CD14-positive monocyte (primary cell): ENCODE data around the gene DHRS1. TPM values are rescaled to one million over a fixed set of nuclear protein-coding genes. Genes with fewer than 3 reads are reported as not detected.

Experiments used
- DNase-seq, 3 donors: peaks; one replicate each; pipeline ENCODE4 v3.0.0-alpha.2; 2011 to 2022
- H2AFZ ChIP-seq: 2 replicates; pipeline ENCODE4 v1.6.0; 2012; ENCODE audit warnings: mild to moderate bottlenecking, low read depth, low read length, inconsistent platforms; ENCODE audit not compliant: insufficient read depth, poor library complexity, severe bottlenecking
- H3K27ac ChIP-seq, 2 donors: 1 replicate in 1 of 2; 2 replicates in 1 of 2; pipeline ENCODE4 v1.5.1; 2012 to 2013; ENCODE audit warnings: low read length in 2 of 2, control low read depth in 1 of 2, inconsistent platforms in 1 of 2, low read depth in 1 of 2, mild to moderate bottlenecking in 1 of 2
- H3K27me3 ChIP-seq, 2 donors: one replicate each; pipeline versions ENCODE4 v1.6.0 to v1.6.1; 2011 to 2013; ENCODE audit warnings: low read length in 2 of 2; ENCODE audit not compliant: control insufficient read depth in 2 of 2, insufficient read depth in 2 of 2
- H3K36me3 ChIP-seq, 2 donors: replicated peaks in 1 of 2; 1 replicate in 1 of 2; 2 replicates in 1 of 2; pipeline versions ENCODE4 v1.5.1 to v1.6.1; 2012 to 2013; ENCODE audit warnings: low read length in 2 of 2, control low read depth in 1 of 2, inconsistent platforms in 1 of 2, mild to moderate bottlenecking in 1 of 2; ENCODE audit not compliant: insufficient read depth in 2 of 2, control insufficient read depth in 1 of 2
- H3K4me1 ChIP-seq, 2 donors: 1 replicate in 1 of 2; 2 replicates in 1 of 2; pipeline versions ENCODE4 v1.5.1 to v1.6.1; 2012 to 2013; ENCODE audit warnings: low read length in 2 of 2, control low read depth in 1 of 2, inconsistent platforms in 1 of 2, mild to moderate bottlenecking in 1 of 2, moderate library complexity in 1 of 2; ENCODE audit not compliant: insufficient read depth in 2 of 2, control insufficient read depth in 1 of 2
- H3K4me2 ChIP-seq: replicated peaks from 2 replicates; pipeline ENCODE3; 2012; ENCODE audit warnings: low read length, moderate library complexity, mild to moderate bottlenecking; ENCODE audit not compliant: poor library complexity, severe bottlenecking; ENCODE audit errors: extremely low read depth
- H3K4me3 ChIP-seq, 3 experiments: fragments of 200-600 bp in 1 of 3; sonication (generic) in 1 of 3; replicated peaks in 1 of 3; 1 replicate in 2 of 3; 2 replicates in 1 of 3; pipeline ENCODE4 v1.5.1; 2011 to 2013; ENCODE audit warnings: low read length in 3 of 3, mild to moderate bottlenecking in 3 of 3, control low read depth in 2 of 3, low read depth in 2 of 3, inconsistent platforms in 1 of 3, moderate library complexity in 1 of 3
- H3K79me2 ChIP-seq: 2 replicates; pipeline ENCODE4 v1.6.0; 2012; ENCODE audit warnings: mild to moderate bottlenecking, control low read depth, inconsistent platforms, low read length, moderate library complexity; ENCODE audit not compliant: insufficient read depth
- H3K9ac ChIP-seq: 2 replicates; pipeline ENCODE4 v1.6.0; 2017; ENCODE audit warnings: low read length, mild to moderate bottlenecking; ENCODE audit not compliant: insufficient read depth, poor library complexity, severe bottlenecking
- H3K9me3 ChIP-seq, 2 donors: replicated peaks in 1 of 2; 1 replicate in 1 of 2; 2 replicates in 1 of 2; pipeline versions ENCODE4 v1.5.1 to v1.6.1; 2012 to 2013; ENCODE audit warnings: low read length in 2 of 2, control low read depth in 1 of 2; ENCODE audit not compliant: control insufficient read depth in 1 of 2, insufficient read depth in 1 of 2
- H4K20me1 ChIP-seq: 2 replicates; pipeline ENCODE4 v1.6.0; 2012; ENCODE audit warnings: mild to moderate bottlenecking, low read length, control low read depth, moderate library complexity; ENCODE audit not compliant: insufficient read depth
- H3K27ac Mint-ChIP-seq, 7 donors: one replicate each; pipeline ENCODE4 v1.8.0; 2020; ENCODE audit warnings: mild to moderate bottlenecking in 7 of 7, mixed read lengths in 7 of 7, moderate library complexity in 6 of 7, inconsistent platforms in 2 of 7
- H3K27me3 Mint-ChIP-seq, 3 donors: one replicate each; pipeline ENCODE4 v1.8.0; 2021 to 2022; ENCODE audit warnings: low read depth in 3 of 3, mild to moderate bottlenecking in 3 of 3, mixed read lengths in 3 of 3, moderate library complexity in 3 of 3, inconsistent platforms in 1 of 3
- H3K36me3 Mint-ChIP-seq, 2 donors: one replicate each; pipeline ENCODE4 v1.8.0; 2020; ENCODE audit warnings: mixed read lengths in 2 of 2, inconsistent platforms in 1 of 2, mild to moderate bottlenecking in 1 of 2
- H3K4me1 Mint-ChIP-seq: one replicate; pipeline ENCODE4 v1.8.0; 2020; ENCODE audit warnings: mild to moderate bottlenecking, mixed read lengths
- H3K4me3 Mint-ChIP-seq, 2 donors: one replicate each; pipeline ENCODE4 v1.8.0; 2020; ENCODE audit warnings: mild to moderate bottlenecking in 2 of 2, mixed read lengths in 2 of 2, moderate library complexity in 1 of 2
- H3K9me3 Mint-ChIP-seq, 7 donors: one replicate each; pipeline ENCODE4 v1.8.0; 2020 to 2022; ENCODE audit warnings: mixed read lengths in 7 of 7, mild to moderate bottlenecking in 6 of 7, moderate library complexity in 6 of 7, inconsistent platforms in 2 of 7
- CTCF ChIP-seq: fragments of 200-600 bp; IDR thresholded peaks from one replicate; pipeline ENCODE4 v1.8.0; 2022; ENCODE audit warnings: antibody characterized with exemption, mild to moderate bottlenecking
- WGBS: methylation state at CpG from one replicate; pipeline ENCODE4 v1.1.5; 2013; ENCODE audit warnings: missing lambda C conversion rate; ENCODE audit not compliant: insufficient coverage; 5-methylcytosine and 5-hydroxymethylcytosine counted together
- intact Hi-C, 2 donors: fragments of 100-400 bp; cut with micrococcal nuclease; formaldehyde crosslinking; loops; one replicate each; pipeline versions ENCODE4 v1.15.0 to v1.15.1; 2023
- polyA plus RNA-seq, 3 donors: library from polyadenylated mRNA; depleted of rRNA in 1 of 3; unstranded in 2 of 3; stranded (reverse) in 1 of 3; fragments of 300-500 nt in 2 of 3; fragments of >200 nt in 1 of 3; fragmentation: Illumina TruSeq in 2 of 3; gene quantifications; 1 replicate in 2 of 3; 2 replicates in 1 of 3; pipeline ENCODE4 v1.2.3, GENCODE V29; 2012 to 2021

The DHRS1 gene
- polyA plus RNA-seq, 3 donors, result 31.6 to 49.4 (median 48.8) TPM

GRCh38 chr14:24310646-24311604 lies 11.3 kb upstream of the DHRS1 start, which contains the start of gene LTB4R:
Gene LTB4R (plus strand): TSS chr14:24311502. CDS start chr14:24315652, 4,150 bp downstream.
- peaks cover 78 to 85% of the 10 kb centered on the region in 2 donors for H3K4me1 ChIP-seq
- peaks cover 23 to 33% of the 10 kb centered on the region in 2 donors for H3K36me3 ChIP-seq
- peak within 1 kb of the TSS; percentile 67 for H3K9ac ChIP-seq
- 8% methylated on average over 99 of the region's 99 CpGs for WGBS
- Mint-ChIP-seq H3K4me1 (peaks cover 81% of the 10 kb centered on the region), H3K27ac (peak within 1 kb of the TSS; percentile 95 to 99 (median 98)), H3K4me3 (peak within 1 kb of the TSS; percentile 81 to 95), H3K36me3 (peaks cover 43 to 52% of the 10 kb centered on the region in 2 donors), H3K27me3 (no peaks in the 10 kb centered on the region), H3K9me3 (peaks cover 0 to 2% (median 0%) of the 10 kb centered on the region in 7 donors)
- DNase-seq, result peak; percentile 41 to 68 (median 55)
- H3K27me3 ChIP-seq, result no peaks in the 10 kb centered on the region
- H3K27ac ChIP-seq, result peak within 1 kb of the TSS; percentile 85 to 89
- peaks cover 44% of the 10 kb centered on the region for H4K20me1 ChIP-seq
- H3K9me3 ChIP-seq, result no peaks in the 10 kb centered on the region
- H3K79me2 ChIP-seq, result peaks cover 88% of the 10 kb centered on the region
- intact Hi-C loops, result loop anchor here in 1 of 2 donors (5.0 kb wide), 2 partner anchors 34 to 79 kb away; partner anchors contain the start of genes GMPR2 and NEDD8
- peak; percentile 45 for TF ChIP-seq CTCF
- peak within 1 kb of the TSS; percentile 93 for H3K4me2 ChIP-seq
- H2AFZ ChIP-seq, result peak within 1 kb of the TSS; percentile 80
- H3K4me3 ChIP-seq, result peak within 1 kb of the TSS; percentile 51 to 84 (median 57)

GRCh38 chr14:24310265-24310645 lies 10.7 kb upstream of the DHRS1 start:
- Mint-ChIP-seq H3K36me3 (peaks cover 45 to 52% of the 10 kb centered on the region in 2 donors), H3K27me3 (no peaks in the 10 kb centered on the region), H3K4me1 (peaks cover 74% of the 10 kb centered on the region), H3K9me3 (peaks cover 0 to 2% (median 0%) of the 10 kb centered on the region in 7 donors), H3K27ac (peak overlapping the region; percentile 78 to 92 (median 89)), H3K4me3 (peak overlapping the region; percentile 81 to 95)
- Histone ChIP-seq H3K9ac (peak overlapping the region; percentile 67), H3K27me3 (no peaks in the 10 kb centered on the region), H3K79me2 (peaks cover 88% of the 10 kb centered on the region), H3K27ac (peak overlapping the region; percentile 56 to 89), H4K20me1 (peaks cover 51% of the 10 kb centered on the region), H2AFZ (peak overlapping the region; percentile 29), H3K4me1 (peaks cover 71 to 78% of the 10 kb centered on the region in 2 donors), H3K36me3 (peaks cover 30 to 39% of the 10 kb centered on the region in 2 donors), H3K4me3 (peak overlapping the region; percentile 51 to 84 (median 57)), H3K4me2 (peak overlapping the region; percentile 93), H3K9me3 (no peaks in the 10 kb centered on the region)
- intact Hi-C loops, result loop anchor here in 1 of 2 donors (5.0 kb wide), 2 partner anchors 33 to 78 kb away; partner anchors contain the start of genes GMPR2 and NEDD8
- DNase-seq, result no peak
- no peak for TF ChIP-seq CTCF
- WGBS, result 3% methylated on average over 4 of the region's 5 CpGs
